ENCODE results near the gene MYO1G. TPM values are rescaled to one million over a fixed set of nuclear protein-coding genes. Genes with fewer than 3 reads are reported as not detected.

Gene MYO1G
- total and polyA plus RNA-seq, 9 of the 15 experiments (the other 6 are each of a cell fraction or from before 2014, with no cell fraction given) = 0.03 to 0.62 (median 0.13) TPM; not detected in 1

- TF ChIP-seq KDM5B (IDR thresholded peaks at IDR 0.05; ENCODE audit: insufficient replicate concordance, low read depth, low read length) (peak; percentile 43), ZNF143 (CRISPR knock-in tag; IDR thresholded peaks at IDR 0.05) (peak; percentile 57; the same call in 1 of the 2 replicates), BACH1 (tag; IDR thresholded peaks at IDR 0.05) (no peak), ETS1 (conservative IDR thresholded peaks at IDR 0.05; ENCODE audit: control insufficient read depth, low read depth, low read length) (0 out of 2 replicates have a peak, but pooled peaks have one; percentile 54), SREBF2 (CRISPR knock-in tag; IDR thresholded peaks at IDR 0.05) (no peak), ZNF253 (CRISPR knock-in tag; conservative IDR thresholded peaks at IDR 0.05) (no peak), RBFOX2 (IDR thresholded peaks at IDR 0.05; ENCODE audit: low read depth, low read length) (peak; percentile 68), ZFP30 (CRISPR knock-in tag; IDR thresholded peaks at IDR 0.05; ENCODE audit: borderline replicate concordance) (no peak), U2AF2 (optimal IDR thresholded peaks at IDR 0.05; ENCODE audit: low read depth, low read length) (no peak), FOSL1 (tag; conservative IDR thresholded peaks at IDR 0.05) (no peak; the same call in 1 of the 2 replicates), CSDE1 (IDR thresholded peaks at IDR 0.05) (no peak), NKRF (IDR thresholded peaks at IDR 0.05; ENCODE audit: borderline replicate concordance) (no peak), GABPA (tag; conservative IDR thresholded peaks at IDR 0.05; ENCODE audit: low read depth) (peak; percentile 83), MEIS2 (IDR thresholded peaks at IDR 0.05; ENCODE audit: partially characterized antibody) (peak; percentile 36), NFE2 (IDR thresholded peaks at IDR 0.05; ENCODE audit: low read depth) (no peak), BHLHE40 (IDR thresholded peaks at IDR 0.05; ENCODE audit: low read length) (no peak), ERF (CRISPR knock-in tag; IDR thresholded peaks at IDR 0.05) (no peak), SMAD2 (IDR thresholded peaks at IDR 0.05; ENCODE audit: low read depth, low read length) (no peak)
These were observed 20.7 kb upstream of the MYO1G start (continued) for GRCh38 chr7:44999245-45000092.
